HG03469 (cell line): ENCODE measurements around the gene ADARB2.
"Not testable (repeated sequence)": the region's sequence is repeated elsewhere in the genome, so short reads cannot be mapped to it uniquely, and the experiment has no call there.

Experiments used
- ATAC-seq: cut with Tn5 transposase; IDR thresholded peaks from one replicate; pipeline ENCODE4 v1.9.1; 2021; ENCODE audit warnings: mild to moderate bottlenecking, moderate library complexity, moderate number of reproducible peaks; ENCODE audit not compliant: unreplicated experiment

Gene ADARB2

DNA sequence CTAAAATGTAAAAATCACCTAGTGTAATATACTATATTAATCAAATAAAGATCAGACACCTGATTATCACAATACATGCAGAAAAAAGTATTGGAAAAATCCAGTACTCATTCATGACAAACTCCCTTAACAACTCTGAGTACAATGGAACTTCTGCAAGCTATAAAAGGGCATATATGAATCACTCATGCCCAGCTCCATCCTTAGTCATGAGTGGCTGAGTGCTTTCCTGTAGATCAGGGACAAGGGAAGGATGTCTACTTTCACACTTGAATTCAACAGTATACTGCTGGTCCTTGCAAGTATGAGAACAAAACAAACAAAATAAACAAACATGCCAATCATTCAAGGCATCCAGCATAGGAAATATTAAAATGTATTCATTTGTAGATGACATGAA, 116.5 kb downstream of the ADARB2 start:
- ATAC-seq = no peak

DNA sequence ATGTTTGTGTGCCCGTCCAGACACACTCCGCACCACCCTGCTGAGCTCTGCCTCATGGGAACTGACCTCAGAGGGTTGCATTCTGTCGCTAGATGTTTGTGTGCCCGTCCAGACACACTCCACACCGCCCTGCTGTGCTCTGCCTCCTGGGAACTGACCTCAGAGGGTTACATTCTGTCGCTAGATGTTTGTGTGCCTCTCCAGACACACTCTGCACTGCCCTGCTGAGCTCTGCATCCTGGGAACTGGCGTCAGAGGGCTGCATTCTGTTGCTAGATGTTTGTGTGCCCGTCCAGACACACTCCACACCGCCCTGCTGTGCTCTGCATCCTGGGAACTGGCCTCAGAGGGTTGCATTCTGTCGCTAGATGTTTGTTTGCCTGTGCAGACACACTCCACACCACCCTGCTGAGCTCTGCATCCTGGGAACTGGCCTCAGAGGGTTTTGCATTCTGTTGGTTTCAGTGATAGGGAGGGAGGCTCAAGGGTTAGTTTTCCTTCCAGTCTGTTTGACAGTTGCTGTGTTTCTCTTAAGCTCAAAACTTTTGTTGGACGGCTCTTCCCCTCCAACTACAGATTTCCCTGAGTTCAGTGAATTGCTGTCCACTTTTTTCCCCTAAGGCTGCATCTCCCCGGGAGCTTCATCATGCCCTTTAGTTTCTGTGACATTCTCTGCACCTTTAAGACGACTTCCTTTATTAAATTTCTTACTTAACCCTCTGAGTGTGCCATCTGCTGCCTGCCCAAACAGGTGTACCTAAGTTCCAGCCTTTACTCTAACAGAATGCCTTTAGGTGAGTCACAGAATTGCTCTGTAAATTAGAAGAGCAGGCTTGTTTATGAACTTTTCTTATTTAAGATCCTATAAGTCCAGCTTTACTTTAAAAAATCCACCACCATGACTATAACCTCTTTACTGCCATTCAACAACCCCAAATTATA, 119.7 kb downstream of the ADARB2 start:
- not testable (repeated sequence) for ATAC-seq

DNA sequence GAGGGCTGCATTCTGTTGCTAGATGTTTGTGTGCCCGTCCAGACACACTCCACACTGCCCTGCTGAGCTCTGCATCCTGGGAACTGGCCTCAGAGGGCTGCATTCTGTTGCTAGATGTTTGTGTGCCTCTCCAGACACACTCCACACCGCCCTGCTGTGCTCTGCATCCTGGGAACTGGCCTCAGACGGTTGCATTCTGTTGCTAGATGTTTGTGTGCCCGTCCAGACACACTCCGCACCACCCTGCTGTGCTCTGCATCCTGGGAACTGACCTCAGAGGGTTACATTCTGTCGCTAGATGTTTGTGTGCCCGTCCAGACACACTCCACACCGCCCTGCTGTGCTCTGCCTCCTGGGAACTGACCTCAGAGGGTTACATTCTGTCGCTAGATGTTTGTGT, 120.6 kb downstream of the ADARB2 start:
- not testable (repeated sequence) for ATAC-seq

DNA sequence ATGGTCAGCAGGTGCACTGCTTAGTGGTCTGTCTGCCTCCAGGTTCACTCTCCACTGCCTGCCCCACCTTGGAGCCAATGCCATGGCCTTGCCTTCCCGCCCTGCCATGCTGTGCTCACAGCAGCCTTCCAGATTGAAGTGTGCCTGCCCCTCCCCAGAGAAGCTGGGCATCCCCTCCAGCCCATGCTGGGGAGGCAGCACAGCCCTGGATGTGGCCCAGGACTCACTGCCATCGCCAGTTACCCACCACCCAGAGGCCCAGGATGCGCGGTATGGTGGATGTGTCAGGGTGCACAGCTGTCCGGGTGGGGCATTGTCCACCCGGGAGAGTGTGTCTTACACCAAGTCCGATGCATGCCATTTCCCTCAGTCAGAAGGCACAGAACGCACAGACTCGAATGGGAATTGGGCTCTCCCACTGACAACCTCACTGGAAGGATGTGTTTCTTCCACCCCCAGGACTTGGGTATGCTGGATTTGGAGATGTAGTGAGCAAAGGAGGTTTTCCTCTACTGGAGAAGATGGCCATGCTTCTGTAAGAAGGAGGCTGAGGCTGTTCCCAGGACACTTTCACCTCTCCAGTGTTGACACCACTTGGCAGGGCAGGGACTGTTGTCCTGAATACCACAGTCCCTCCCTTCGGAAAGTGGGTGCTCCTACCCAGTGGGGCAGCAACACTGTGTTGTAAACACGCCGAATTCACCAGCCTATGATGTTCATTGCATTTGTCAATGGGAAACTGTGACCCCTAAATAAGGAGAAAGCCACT, 122.0 kb downstream of the ADARB2 start:
- no peak for ATAC-seq

DNA sequence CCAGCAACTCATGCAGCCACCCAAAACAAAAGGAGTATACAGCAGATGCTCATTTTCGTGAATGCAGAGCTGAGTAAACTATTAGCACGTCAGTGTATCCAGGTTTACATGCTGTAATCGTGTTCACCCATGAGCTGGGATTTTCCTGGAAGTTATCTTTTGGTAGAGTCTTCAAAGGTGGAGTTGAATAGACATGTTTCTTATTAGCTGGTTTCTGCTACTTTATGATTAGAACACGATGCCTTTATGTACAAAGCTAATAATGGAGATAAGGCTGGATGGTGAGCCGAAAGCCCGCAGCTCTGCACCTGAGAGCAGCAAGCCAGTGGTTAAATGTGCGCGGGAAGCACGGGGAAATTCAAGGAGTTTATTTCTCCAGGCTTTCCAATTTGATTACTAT, 123.8 kb downstream of the ADARB2 start:
- ATAC-seq = no peak

DNA sequence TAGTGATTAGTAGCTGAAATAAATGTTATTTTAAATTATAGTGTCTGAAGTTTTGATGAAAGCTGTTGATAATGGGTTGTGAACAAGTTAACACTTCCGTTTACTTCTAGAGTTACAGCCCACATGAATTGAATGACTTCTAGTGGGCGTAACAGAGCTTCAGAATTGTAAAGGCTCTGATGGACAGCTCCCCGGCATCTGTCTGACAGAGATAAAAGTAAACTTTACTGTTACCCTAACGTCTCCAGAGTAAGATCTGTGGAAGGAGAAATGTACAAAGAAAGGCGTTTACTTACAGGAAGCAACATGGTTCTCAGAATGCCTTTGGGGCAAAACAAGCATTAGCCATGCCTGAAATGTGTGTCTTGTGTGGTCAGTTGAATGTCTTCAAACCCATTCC, 124.4 kb downstream of the ADARB2 start:
- no peak for ATAC-seq

DNA sequence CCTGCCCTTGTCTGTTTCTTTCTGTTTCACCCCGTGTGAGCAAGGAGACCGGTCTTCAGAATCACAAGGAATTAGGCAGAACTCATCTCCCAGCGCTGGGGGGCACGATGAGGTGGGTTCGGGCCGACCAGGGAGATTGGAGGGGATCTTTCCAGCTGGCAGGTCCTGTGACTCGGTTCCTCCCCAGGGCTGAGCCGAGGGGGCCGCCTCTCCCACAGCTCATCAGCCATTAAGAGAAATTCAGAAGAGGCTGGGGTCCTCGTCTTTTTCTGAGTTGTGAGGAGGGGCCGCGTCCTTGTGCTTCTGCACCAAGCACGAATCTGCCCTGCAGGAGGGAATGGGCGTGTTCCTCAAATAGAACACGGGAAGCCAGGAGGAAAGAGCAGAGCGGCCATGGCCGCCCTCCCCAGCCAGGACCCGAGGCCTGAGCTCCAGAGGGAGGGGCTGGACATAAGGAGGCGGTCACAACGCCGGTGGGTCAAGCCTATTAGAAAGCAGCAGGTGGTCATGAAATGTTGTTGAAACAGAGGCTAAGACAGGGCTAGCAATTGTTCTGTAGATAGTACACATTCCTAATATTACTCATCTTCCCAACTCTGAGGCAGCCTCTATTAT, 125.3 kb downstream of the ADARB2 start:
- no peak for ATAC-seq

DNA sequence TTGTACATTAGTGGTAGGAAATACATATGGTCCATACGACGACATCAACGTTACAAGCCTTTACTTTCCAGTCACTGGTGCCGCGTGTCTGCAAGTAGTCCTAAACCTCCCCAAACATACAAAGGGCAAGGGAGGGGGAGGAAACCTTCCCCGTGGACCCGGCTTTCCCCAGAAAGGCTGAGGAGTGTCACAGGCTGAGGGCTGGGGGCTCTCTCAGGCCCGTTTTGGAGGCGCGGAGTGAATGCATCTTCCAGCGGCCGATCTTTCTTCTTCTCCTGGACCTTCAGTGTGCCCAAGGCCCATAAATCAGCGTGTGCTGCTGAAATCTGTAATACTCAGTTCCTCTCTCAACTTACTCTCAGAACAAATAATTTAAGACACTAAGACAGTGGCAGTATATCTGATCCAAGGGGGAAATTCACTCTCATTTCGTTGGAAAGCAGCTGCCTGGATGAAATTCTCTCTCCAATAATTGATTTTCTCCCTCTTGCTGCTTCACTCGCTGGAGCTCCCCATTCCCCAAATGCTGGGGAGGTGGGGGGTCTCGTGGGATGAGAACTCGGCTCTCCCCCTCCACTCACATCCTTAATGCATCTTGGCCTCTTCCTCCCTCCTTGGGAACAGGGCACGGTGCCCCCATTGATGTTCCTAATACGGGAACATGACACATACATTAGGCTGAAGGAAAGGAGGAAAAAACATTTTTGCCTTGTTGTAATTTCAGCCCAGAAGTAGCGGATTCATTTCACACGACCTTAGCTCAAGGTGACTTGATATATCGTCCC, 126.1 kb downstream of the ADARB2 start:
- no peak for ATAC-seq

DNA sequence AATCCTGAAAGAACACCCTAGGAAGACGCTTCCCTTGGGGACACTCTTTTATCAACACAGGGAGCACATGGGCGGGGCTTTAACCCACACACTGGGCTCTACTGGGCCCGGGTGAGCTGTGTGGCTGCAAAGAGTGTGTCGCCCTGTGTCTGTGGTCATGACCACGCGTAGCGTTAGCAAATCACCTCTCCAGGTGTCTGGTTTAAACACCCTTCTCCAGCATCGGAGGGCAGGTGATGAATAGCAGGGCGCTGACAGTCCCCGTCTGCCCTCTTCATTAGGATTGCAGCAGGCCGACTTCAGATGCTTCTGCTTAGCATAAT, 127.7 kb downstream of the ADARB2 start:
- ATAC-seq = no peak

DNA sequence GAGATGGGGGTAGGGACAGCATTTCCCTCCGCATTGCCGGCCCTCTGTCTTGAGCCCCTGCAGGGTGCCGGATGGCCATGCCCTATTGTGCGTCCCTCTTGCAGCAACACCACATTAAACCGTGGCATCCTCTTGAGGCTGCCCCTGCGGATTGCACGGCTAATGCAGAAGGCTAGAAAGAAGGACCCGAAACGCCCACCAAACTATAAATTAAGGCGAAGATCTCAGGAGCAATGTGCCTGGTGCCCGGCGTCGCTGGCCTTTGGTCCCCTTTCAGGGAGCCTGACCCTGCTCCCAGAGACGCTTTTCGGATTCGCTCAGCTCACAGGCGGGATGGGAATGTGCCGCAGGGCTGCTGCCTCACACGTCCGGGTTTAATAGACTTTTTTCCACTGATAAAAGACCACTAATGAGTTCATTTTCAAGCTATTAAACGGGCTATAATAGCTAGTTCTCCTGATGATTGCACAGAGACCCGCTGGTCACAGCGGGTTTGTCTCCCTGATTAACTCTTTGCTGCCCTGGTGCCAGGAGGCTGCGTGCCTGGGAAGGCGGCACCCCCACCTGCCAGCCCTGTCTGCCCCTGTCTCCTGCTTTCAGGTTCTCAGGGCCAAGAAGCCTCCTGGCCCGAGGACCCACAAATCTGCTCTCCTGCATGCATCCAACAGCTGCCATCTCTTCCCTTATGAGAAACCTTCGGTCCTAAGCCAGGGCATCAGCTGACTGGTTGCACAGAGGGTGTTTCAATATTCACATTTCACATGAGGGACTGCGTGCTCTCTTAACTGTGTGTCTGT, 128.3 kb downstream of the ADARB2 start:
- no peak for ATAC-seq

DNA sequence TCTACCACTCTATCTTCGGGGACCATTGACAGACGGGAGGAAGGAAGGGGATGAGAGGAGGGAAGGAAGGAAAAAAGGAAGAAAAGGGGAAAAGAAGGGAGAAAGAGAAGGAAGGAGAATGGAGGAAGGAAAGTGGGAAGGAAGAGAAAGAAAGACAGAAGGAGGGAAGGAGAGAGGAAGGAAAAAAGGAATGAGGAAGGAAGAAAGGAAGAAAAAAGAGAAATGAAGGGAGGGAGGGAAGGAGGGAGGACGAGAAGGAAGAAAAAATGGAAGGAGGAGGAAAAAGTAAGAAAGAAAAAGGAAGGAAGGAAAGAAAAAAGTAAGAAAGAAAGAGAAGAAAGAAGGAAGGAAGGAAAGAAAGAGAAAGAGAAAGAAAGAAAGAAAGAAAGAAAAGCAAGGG, 128.9 kb downstream of the ADARB2 start:
- no peak for ATAC-seq

DNA sequence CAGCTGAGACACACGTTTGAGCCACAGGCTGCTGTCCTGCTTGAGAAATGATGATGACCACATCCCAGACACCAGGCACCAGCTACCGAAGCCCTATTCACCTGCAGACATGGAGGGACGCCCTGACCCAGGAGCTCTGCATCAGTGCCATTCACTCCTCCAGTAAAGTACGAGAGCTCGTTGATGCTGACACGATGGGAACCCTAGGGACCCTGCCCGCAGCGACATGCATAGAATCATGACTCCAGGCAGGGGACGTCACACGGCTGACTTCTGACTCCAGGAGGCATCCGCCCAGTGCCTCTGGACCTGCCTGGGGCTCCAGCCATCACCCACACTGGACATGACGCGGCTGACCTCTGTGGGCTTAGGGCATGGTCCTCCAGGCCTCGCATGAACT, 129.9 kb downstream of the ADARB2 start:
- no peak for ATAC-seq

DNA sequence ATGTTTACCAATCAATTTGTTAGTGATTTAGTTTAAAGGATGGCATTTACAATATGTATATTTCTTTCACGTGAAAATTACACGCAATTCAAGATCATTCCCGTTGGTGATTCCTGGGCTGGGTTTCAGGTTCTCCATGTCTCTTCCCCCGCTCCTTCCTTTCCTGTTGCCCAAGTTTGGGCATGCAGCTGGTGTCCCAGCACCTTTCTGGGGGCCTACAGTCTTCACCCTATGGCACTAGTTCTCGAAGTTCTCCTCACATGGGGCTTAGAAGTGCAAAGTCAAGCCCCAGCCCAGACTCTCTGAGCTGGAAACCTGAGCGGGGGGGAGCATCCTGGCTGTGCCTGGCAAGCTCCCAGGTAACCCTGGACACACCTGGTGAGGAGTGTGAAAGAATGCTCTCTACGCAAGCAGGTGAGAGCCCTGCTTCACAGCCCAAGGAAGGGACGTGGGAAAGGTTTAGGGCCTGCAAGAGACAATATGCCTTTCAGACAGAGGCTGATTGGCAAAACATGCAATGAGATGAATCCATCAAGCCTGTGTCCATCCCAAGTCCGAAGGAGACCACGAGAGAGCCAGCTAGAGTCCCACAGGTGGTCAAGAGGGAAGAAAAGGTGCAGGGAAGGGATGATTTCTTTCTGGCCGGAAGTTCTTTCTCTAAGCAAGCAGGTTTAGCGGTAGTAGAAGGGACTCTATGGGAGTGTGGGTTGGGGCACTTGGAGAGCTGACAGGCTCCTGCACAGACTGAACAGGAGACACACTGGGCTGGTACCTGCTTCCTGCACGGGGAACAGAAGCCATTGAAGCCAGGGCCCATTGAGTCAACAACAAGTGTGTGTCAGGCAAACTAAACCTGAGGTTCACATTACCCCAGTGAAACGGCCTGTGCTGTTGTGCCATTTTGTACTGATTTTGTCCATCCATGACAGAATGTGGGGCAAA, 131.1 kb downstream of the ADARB2 start:
- ATAC-seq = no peak

DNA sequence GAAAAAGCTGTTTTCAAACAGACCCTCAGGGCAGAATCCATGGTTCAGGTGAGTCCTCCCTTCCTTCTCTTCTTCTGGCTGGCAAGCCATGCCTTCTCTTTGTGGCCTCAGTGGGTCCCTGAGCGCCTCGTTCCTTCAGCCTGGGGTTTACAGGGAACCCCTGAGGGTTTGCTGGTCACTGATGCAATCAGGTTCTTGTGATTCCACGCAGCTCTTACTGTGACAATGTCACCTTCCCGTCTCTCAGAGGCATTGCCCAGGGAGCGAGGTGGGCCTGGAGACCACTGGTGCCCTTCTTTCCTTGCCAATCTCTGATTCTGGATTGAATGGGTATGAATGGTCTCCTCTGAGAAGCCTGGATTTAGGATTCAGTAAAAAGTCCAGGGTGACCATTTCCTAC, 132.2 kb downstream of the ADARB2 start:
- ATAC-seq = no peak

DNA sequence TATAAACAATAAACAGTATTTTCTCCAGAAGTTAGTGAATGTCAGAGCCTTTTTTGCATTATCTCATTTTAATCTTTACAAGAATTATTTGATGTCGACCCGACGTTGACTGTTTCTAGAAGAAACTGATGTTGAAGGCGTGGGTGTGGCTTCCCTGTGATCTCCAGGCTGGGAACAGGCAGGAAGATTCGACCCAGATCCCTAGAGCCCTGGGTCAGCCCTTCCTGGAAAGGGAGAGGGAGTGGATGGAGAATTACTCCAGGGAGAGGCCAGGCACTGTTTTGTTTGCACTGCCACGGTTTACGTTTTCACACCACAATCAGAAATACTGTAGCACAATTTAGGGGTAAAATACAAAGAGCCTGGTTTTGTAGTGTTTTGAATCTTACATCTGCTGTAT, 133.1 kb downstream of the ADARB2 start:
- no peak for ATAC-seq

DNA sequence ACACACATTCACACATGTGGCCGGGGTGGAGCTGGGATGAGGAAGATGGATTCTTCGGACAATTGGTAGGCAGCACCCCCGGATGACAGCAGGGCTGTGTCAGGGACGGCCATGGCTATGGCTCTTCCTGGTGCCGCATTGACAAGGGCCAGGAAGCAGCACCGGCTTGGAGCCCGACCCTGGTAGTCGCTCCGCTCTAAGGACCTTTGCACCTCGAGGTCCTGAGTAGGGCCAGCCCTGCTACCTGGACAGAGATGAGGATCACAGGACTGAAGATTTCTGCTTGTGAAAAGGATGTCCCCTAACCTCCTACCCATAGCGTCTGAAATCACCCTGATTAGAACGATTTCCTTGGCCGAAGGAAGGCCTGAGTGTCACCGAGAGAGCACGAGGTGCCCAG, 134.1 kb downstream of the ADARB2 start:
- no peak for ATAC-seq

DNA sequence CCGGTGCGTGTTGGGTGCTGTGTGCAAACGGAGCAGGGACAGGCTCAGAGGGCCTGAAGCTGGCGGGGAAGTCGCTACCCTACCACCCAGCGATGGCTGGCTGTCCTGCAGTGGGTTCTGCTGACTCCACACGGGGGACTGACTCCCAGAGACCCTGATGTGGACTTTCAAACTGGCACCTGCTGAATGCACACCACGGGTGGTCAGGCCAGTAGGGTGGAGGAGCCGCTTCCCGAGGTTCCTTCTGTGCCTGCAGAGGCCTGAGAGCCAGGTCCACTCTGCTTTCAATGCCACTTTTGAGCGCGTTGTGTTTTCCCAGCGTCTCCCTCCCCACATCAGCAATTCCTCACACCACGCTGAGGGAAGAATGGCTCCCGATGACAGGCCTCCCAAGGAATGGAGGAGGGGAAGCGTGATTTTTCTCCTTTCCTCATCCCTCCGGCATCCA, 135.3 kb downstream of the ADARB2 start:
- ATAC-seq = no peak

DNA sequence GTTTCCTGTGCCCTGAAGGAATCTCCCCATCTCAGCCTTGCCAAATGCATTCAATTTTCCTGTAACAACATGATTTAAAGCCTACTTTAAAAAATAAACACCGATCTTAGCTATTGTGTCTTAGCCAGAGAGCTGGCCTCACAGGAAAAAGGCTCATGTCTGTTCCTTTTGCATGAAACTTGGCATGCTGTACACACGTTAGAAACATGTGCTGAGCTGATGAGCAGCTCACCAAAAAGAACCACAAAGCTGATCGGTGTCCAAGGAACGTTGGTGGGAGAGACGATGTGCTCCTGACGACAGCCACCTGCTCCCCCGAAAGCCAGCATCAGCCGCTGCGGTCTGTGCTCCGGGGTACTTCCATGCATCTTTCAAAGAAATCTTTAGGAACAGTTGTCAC, 135.9 kb downstream of the ADARB2 start:
- no peak for ATAC-seq

DNA sequence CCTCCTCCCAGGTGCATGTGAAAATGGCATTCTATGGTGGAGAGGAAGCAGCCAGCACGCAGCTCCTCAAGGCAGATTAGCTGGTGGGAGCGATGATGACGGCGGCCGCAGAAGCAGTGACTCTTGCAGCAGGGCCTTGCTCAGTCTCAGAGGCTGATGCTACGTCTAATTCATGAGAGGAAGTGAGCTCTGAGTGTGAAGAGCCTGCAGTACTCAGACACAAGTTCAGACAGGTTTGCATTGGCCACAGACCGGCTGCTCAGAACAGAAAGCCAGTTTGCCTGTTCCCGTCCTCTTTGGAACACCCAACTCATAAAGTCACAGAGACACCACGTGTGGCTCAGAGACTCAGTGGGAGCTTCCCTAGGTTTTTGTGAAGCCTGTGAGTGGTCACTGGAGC, 136.5 kb downstream of the ADARB2 start:
- ATAC-seq = no peak
